ENCODE results near the gene PLXNA4.

GRCh38 chr7:132138817-132139216, 437.5 kb downstream of the PLXNA4 start:
- TF ChIP-seq ELF4 (IDR thresholded peaks at IDR 0.05) = no peak
- TF ChIP-seq ZNF384 (IDR thresholded peaks at IDR 0.05) = no peak
